Testis (tissue), 3 donors: ENCODE data around the gene IRX3. TPM values are rescaled to one million over a fixed set of nuclear protein-coding genes. Genes with fewer than 3 reads are reported as not detected.

Experiments used
- DNase-seq: peaks from one replicate; pipeline ENCODE4 v3.0.0-alpha.2; 2019
- H3K27ac ChIP-seq, 2 donors: fragments of 200-600 bp; sonication (generic); one replicate each; pipeline ENCODE4 v1.5.1; 2019
- H3K27me3 ChIP-seq: fragments of 200-600 bp; sonication (generic); one replicate; pipeline ENCODE4 v1.5.1; 2019
- H3K36me3 ChIP-seq: fragments of 200-600 bp; sonication (generic); one replicate; pipeline ENCODE4 v1.5.1; 2017; ENCODE audit warnings: low read depth; ENCODE audit errors: missing control alignments
- H3K4me1 ChIP-seq: fragments of 200-600 bp; sonication (generic); one replicate; pipeline ENCODE4 v1.5.1; 2019
- H3K4me3 ChIP-seq, 2 donors: fragments of 200-600 bp; sonication (generic); one replicate each; pipeline ENCODE4 v1.5.1; 2017 to 2019
- H3K9me3 ChIP-seq: fragments of 200-600 bp; sonication (generic); one replicate; pipeline ENCODE4 v1.5.1; 2017
- POLR2A ChIP-seq: fragments of 450-650 bp; IDR thresholded peaks from one replicate; pipeline ENCODE4 v1.6.1; 2017; ENCODE audit warnings: antibody characterized with exemption, mild to moderate bottlenecking, moderate library complexity
- WGBS, 2 donors: methylation state at CpG; one replicate each; pipeline ENCODE4 v1.1.5; 2018; 5-methylcytosine and 5-hydroxymethylcytosine counted together
- intact Hi-C: fragments of 100-400 bp; cut with DNase I; formaldehyde crosslinking; loops from one replicate; pipeline ENCODE4 v1.15.1; 2023; ENCODE audit warnings: low total_unique reads
- polyA plus RNA-seq: library from polyadenylated mRNA; stranded (reverse); fragments of 350-450 nt; fragmentation: Illumina TruSeq; extraction: RNeasy Lipid Tissue Mini Kit (QIAGEN cat#74804); gene quantifications from one replicate; pipeline ENCODE4 v1.2.3, GENCODE V29; 2014; ENCODE audit warnings: low read depth, low replicate concordance; ENCODE audit not compliant: insufficient read depth
- total RNA-seq, 2 donors: library from RNA; depleted of rRNA; stranded (reverse); fragments of >200 nt; gene quantifications; one replicate each; pipeline ENCODE4 v1.2.3, GENCODE V29; 2016
- TF ChIP-seq, protein P1 (sequence below), 3 experiments: fragments of 450-650 bp in 2 of 3; fragments of 200-600 bp in 1 of 3; sonication (generic) in 1 of 3; IDR thresholded peaks; one replicate each; pipeline ENCODE4 v1.5.1; 2016 to 2019; ENCODE audit warnings: antibody characterized with exemption in 3 of 3, mild to moderate bottlenecking in 2 of 3, moderate library complexity in 1 of 3

Gene IRX3
- total and polyA plus RNA-seq, 3 donors from 2014 or later, result 1.2 to 1.6 (median 1.2) TPM

DNA sequence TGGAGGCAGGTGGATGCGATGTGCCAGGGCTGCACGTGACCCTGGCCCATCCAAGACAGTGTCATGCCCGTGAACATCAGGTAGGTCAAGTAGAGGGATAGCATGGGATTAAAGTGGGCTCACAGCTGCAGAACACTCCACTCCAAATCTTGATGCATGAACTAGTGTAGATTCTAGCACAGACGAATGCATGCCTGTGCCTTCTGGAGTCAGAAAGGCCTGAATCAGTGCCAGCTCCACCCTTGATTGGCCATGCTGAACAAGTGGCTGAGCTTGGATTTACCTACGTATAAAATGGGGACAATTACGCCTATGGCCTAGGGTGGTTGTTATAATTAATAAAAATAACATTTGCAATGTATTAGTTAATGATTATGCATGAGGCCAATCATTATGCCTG is 10.6 kb downstream of the IRX3 start:
- TF ChIP-seq, protein P1, sequence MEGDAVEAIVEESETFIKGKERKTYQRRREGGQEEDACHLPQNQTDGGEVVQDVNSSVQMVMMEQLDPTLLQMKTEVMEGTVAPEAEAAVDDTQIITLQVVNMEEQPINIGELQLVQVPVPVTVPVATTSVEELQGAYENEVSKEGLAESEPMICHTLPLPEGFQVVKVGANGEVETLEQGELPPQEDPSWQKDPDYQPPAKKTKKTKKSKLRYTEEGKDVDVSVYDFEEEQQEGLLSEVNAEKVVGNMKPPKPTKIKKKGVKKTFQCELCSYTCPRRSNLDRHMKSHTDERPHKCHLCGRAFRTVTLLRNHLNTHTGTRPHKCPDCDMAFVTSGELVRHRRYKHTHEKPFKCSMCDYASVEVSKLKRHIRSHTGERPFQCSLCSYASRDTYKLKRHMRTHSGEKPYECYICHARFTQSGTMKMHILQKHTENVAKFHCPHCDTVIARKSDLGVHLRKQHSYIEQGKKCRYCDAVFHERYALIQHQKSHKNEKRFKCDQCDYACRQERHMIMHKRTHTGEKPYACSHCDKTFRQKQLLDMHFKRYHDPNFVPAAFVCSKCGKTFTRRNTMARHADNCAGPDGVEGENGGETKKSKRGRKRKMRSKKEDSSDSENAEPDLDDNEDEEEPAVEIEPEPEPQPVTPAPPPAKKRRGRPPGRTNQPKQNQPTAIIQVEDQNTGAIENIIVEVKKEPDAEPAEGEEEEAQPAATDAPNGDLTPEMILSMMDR (IDR thresholded peaks at IDR 0.05), result no peak
- TF ChIP-seq POLR2A, result no peak
- H3K4me1 ChIP-seq, result no peaks in the 10 kb centered on the region
- H3K27ac ChIP-seq, result no peak overlapping the region
- no peaks in the 10 kb centered on the region for H3K9me3 ChIP-seq
- no peaks in the 10 kb centered on the region for H3K36me3 ChIP-seq
- intact Hi-C loops, result no loop called here
- H3K27me3 ChIP-seq, result no peaks in the 10 kb centered on the region
- 83 to 92% methylated on average over 5 to 6 of the region's 6 CpGs for WGBS, 2 donors
- no peak overlapping the region for H3K4me3 ChIP-seq
- no peak for DNase-seq

DNA sequence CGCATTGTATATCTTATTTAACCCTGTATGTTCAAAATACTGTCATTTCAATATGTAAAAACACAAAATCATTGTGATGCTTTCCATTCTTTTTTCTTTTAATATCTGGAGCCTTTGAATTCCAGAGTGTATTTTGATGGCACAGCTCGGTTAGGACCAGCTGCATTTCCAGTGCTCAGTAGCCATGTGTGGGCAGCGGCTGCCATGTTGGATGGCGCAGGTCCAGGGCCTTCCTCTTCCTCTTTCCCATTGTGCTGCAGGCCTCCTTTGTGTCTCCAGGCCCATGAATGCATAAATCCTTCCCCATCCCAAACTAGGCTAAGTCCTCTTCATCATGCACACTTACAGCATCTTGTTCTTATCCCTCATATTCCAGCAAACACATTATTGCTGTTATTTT is 13.0 kb downstream of the IRX3 start:
- Histone ChIP-seq H3K4me3 (no peak overlapping the region), H3K9me3 (no peaks in the 10 kb centered on the region), H3K4me1 (no peaks in the 10 kb centered on the region), H3K27ac (no peak overlapping the region), H3K36me3 (no peaks in the 10 kb centered on the region), H3K27me3 (no peaks in the 10 kb centered on the region)
- DNase-seq, result no peak
- intact Hi-C loops, result no loop called here
- TF ChIP-seq, protein P1 (IDR thresholded peaks at IDR 0.05), result no peak
- TF ChIP-seq POLR2A, result no peak
- 93 to 95% methylated on average over 4 of the region's 4 CpGs for WGBS, 2 donors

DNA sequence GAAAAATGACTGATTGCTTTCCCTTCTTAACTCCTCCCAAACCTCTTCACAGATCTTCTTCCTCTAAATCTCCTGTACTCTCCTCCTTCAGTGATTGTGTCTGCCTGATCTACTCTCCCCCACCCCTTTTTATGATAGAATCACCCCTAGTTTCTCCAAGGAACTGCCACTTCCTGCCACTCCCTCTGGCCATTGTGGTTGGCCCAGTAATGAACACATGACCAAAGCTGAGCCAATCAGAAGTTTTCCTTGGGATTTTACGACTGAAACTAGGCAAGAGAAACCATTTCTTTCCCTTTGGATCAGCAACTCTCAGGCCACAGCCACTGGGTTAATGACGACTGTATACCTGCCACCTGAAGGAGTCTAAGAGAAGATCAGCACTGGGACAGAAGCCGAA is 15.9 kb downstream of the IRX3 start:
- Histone ChIP-seq H3K27ac (no peak overlapping the region), H3K27me3 (no peaks in the 10 kb centered on the region), H3K4me1 (no peaks in the 10 kb centered on the region), H3K4me3 (no peak overlapping the region), H3K36me3 (no peaks in the 10 kb centered on the region), H3K9me3 (no peaks in the 10 kb centered on the region)
- 69 to 71% methylated on average over 3 of the region's 3 CpGs for WGBS, 2 donors
- TF ChIP-seq POLR2A, result no peak
- TF ChIP-seq, protein P1 (IDR thresholded peaks at IDR 0.05), result no peak
- DNase-seq, result no peak
- intact Hi-C loops, result no loop called here

- no peaks in the 10 kb centered on the region for H3K9me3 ChIP-seq
- H3K27ac ChIP-seq, result no peak overlapping the region
- TF ChIP-seq POLR2A, result no peak
- TF ChIP-seq, protein P1 (IDR thresholded peaks at IDR 0.05), result no peak
- intact Hi-C loops, result no loop called here
- no peaks in the 10 kb centered on the region for H3K4me1 ChIP-seq
- H3K4me3 ChIP-seq, result no peak overlapping the region
- no peaks in the 10 kb centered on the region for H3K27me3 ChIP-seq
- DNase-seq, result no peak
- H3K36me3 ChIP-seq, result no peaks in the 10 kb centered on the region
Observed at GRCh38 chr16:54269461-54269860, 17.1 kb downstream of the IRX3 start.

GRCh38 chr16:54268766-54269165 is 17.8 kb downstream of the IRX3 start:
- no peaks in the 10 kb centered on the region for H3K36me3 ChIP-seq
- DNase-seq, result no peak
- intact Hi-C loops, result no loop called here
- WGBS, 2 donors, result 71 to 86% methylated on average over 4 of the region's 4 CpGs
- no peaks in the 10 kb centered on the region for H3K27me3 ChIP-seq
- H3K9me3 ChIP-seq, result no peaks in the 10 kb centered on the region
- no peaks in the 10 kb centered on the region for H3K4me1 ChIP-seq
- no peak overlapping the region for H3K4me3 ChIP-seq
- TF ChIP-seq, protein P1 (IDR thresholded peaks at IDR 0.05), result no peak
- TF ChIP-seq POLR2A, result no peak
- H3K27ac ChIP-seq, result no peak overlapping the region
